C4-2B (cell line): ENCODE measurements around the gene ALOX5.

Experiments used
- CTCF ChIP-seq: fragments of 450-650 bp; conservative IDR thresholded peaks from 2 replicates; pipeline ENCODE4 v1.5.1; 2017; ENCODE audit warnings: mild to moderate bottlenecking
- ZFX ChIP-seq: fragments of 450-650 bp; IDR thresholded peaks from 2 replicates; pipeline ENCODE4 v1.6.1; 2017

DNA sequence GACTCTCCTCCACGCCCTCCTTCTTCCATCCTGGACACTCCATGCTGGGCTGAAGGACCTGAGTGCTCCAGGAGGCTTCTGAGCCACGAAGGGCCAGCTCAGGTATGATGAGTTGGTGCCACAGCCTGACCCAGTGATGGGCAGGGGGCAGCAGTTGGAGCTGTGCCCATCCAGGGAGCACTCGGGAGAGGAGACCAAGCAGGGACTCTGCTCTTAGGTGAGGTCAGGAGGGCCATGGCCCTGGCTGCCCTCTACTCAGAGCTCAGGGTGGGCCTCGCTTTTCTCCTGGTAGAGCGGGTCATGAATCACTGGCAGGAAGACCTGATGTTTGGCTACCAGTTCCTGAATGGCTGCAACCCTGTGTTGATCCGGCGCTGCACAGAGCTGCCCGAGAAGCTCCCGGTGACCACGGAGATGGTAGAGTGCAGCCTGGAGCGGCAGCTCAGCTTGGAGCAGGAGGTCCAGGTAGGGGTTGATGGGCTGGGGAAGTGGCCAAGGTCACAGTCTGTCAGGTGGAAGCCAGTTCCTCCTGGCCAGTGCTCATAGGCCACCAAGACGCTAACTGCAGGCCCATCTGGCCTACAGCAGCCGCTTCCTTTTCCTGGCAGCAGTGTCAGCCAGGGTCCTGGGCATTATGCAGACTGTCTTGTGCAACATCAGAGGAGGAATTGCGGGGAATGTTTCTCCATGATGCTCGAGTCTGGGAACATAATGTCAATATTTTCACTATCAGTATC lies 50.8 kb downstream of the ALOX5 start:
- TF ChIP-seq CTCF, result no peak
- TF ChIP-seq ZFX, result no peak
